HepG2 (cell line): ENCODE measurements around the gene FAM222B. TPM values are rescaled to one million over a fixed set of nuclear protein-coding genes. Genes with fewer than 3 reads are reported as not detected.

Source experiments
- ATF7 ChIP-seq, 2 experiments: fragments of 450-650 bp in 1 of 2; sonication (generic) in 1 of 2; formaldehyde crosslinking in 1 of 2; IDR thresholded peaks; 2 replicates each; pipeline versions ENCODE4 v1.4.0 to v1.6.1; 2016 to 2020; ENCODE audit warnings: antibody characterized with exemption in 1 of 2, mild to moderate bottlenecking in 1 of 2, missing genetic modification reagents in 1 of 2
- BCL3 ChIP-seq: sonication (generic); formaldehyde crosslinking; IDR thresholded peaks from 2 replicates; pipeline ENCODE4 v1.5.1; 2020; ENCODE audit warnings: mild to moderate bottlenecking, missing genetic modification reagents, moderate library complexity
- CEBPB ChIP-seq: IDR thresholded peaks from 2 replicates; pipeline ENCODE4 v1.6.1; 2011; ENCODE audit warnings: low read depth, low read length, improper control_type of control experiment, borderline replicate concordance
- ETV5 ChIP-seq: IDR thresholded peaks from 2 replicates; pipeline ENCODE4 v1.6.1; 2018; ENCODE audit warnings: missing biosample characterization, missing genetic modification reagents, inconsistent platforms, borderline replicate concordance
- HIVEP1 ChIP-seq: sonication (generic); formaldehyde crosslinking; IDR thresholded peaks from 2 replicates; pipeline ENCODE4 v1.4.0; 2020; ENCODE audit warnings: mild to moderate bottlenecking, missing genetic modification reagents
- HNRNPH1 ChIP-seq: fragments of 200-400 bp; formaldehyde crosslinking; optimal IDR thresholded peaks from 2 replicates; pipeline ENCODE3; 2017; ENCODE audit warnings: mild to moderate bottlenecking, low read depth, low read length
- JUN ChIP-seq: sonication (generic); formaldehyde crosslinking; IDR thresholded peaks from 2 replicates; pipeline ENCODE4 v1.4.0; 2020; ENCODE audit warnings: mild to moderate bottlenecking, missing genetic modification reagents
- KDM5A ChIP-seq: fragments of 200-600 bp; sonication (generic); IDR thresholded peaks from 2 replicates; pipeline ENCODE4 v1.7.0; 2018; ENCODE audit warnings: antibody characterized with exemption, mild to moderate bottlenecking, low read length, borderline replicate concordance
- MAF1 ChIP-seq: sonication (generic); formaldehyde crosslinking; IDR thresholded peaks from 2 replicates; pipeline ENCODE4 v1.5.0; 2020; ENCODE audit warnings: missing genetic modification reagents, borderline replicate concordance
- MEIS1 ChIP-seq: sonication (generic); formaldehyde crosslinking; IDR thresholded peaks from 2 replicates; pipeline ENCODE4 v1.9.0; 2021; ENCODE audit warnings: mild to moderate bottlenecking, missing genetic modification reagents, moderate library complexity, borderline replicate concordance
- MIER3 ChIP-seq: IDR thresholded peaks from 2 replicates; pipeline ENCODE4 v1.6.1; 2016; ENCODE audit warnings: missing compliant biosample characterization, borderline replicate concordance
- PATZ1 ChIP-seq: sonication (generic); formaldehyde crosslinking; IDR thresholded peaks from 2 replicates; pipeline ENCODE4 v1.4.0; 2020; ENCODE audit warnings: missing genetic modification reagents
- REPIN1 ChIP-seq: sonication (generic); formaldehyde crosslinking; IDR thresholded peaks from 2 replicates; pipeline ENCODE4 v1.8.0; 2022; ENCODE audit warnings: missing genetic modification reagents, low read depth, mild to moderate bottlenecking, borderline replicate concordance
- SOX6 ChIP-seq, 2 experiments: fragments of 450-650 bp in 1 of 2; sonication (generic) in 1 of 2; formaldehyde crosslinking in 1 of 2; IDR thresholded peaks; 2 replicates each; pipeline versions ENCODE4 v1.4.0 to v1.6.1; 2017 to 2020; ENCODE audit warnings: antibody characterized with exemption in 1 of 2, mild to moderate bottlenecking in 1 of 2, missing genetic modification reagents in 1 of 2
- YEATS2 ChIP-seq: sonication (generic); formaldehyde crosslinking; IDR thresholded peaks from 2 replicates; pipeline ENCODE4 v1.4.0; 2020; ENCODE audit warnings: missing genetic modification reagents, borderline replicate concordance
- ZNF138 ChIP-seq: sonication (generic); formaldehyde crosslinking; IDR thresholded peaks from 2 replicates; pipeline ENCODE4 v1.5.0; 2020; ENCODE audit warnings: mild to moderate bottlenecking, low read depth, missing genetic modification reagents
- ZNF224 ChIP-seq: sonication (generic); formaldehyde crosslinking; IDR thresholded peaks from 2 replicates; pipeline ENCODE4 v1.5.0; 2020; ENCODE audit warnings: mild to moderate bottlenecking, missing genetic modification reagents
- ZNF83 ChIP-seq: sonication (generic); formaldehyde crosslinking; IDR thresholded peaks from 2 replicates; pipeline ENCODE4 v1.4.0; 2020; ENCODE audit warnings: missing genetic modification reagents, mild to moderate bottlenecking, borderline replicate concordance
- polyA plus RNA-seq, 8 experiments: library from polyadenylated mRNA; depleted of rRNA in 3 of 8; stranded (reverse) in 7 of 8; unstranded in 1 of 8; fragments of >200 nt; fragmentation: Illumina TruSeq in 4 of 8; extraction: Trizol in 4 of 8; gene quantifications; 2 replicates each; pipeline versions ENCODE4 v1.2.1 to v1.2.3, GENCODE V29; 2011 to 2016; ENCODE audit warnings: low read depth in 4 of 8, missing spikeins in 1 of 8, mixed read lengths in 1 of 8; ENCODE audit not compliant: insufficient read depth in 1 of 8
- total RNA-seq, 5 experiments: library from RNA; depleted of rRNA; stranded (reverse); fragments of >200 nt; fragmentation: Illumina TruSeq; extraction: Trizol; gene quantifications; 2 replicates each; pipeline ENCODE4 v1.2.3, GENCODE V29; 2016; ENCODE audit warnings: low read depth in 1 of 5
- TF ChIP-seq, protein P1 (sequence below): sonication (generic); formaldehyde crosslinking; IDR thresholded peaks from 2 replicates; pipeline ENCODE4 v1.8.1; 2023; ENCODE audit warnings: mild to moderate bottlenecking, missing genetic modification reagents
- TF ChIP-seq, protein P2 (sequence below): sonication (generic); formaldehyde crosslinking; IDR thresholded peaks from 2 replicates; pipeline ENCODE4 v1.4.0; 2020; ENCODE audit warnings: mild to moderate bottlenecking, low read depth, missing genetic modification reagents
- TF ChIP-seq, protein P3 (sequence below): sonication (generic); formaldehyde crosslinking; IDR thresholded peaks from 2 replicates; pipeline ENCODE4 v1.4.0; 2020; ENCODE audit warnings: missing genetic modification reagents

Gene FAM222B
- total and polyA plus RNA-seq, 2 of the 13 experiments (the other 11 are each of a cell fraction or from before 2014, with no cell fraction given): 3.5 to 7.3 TPM

DNA sequence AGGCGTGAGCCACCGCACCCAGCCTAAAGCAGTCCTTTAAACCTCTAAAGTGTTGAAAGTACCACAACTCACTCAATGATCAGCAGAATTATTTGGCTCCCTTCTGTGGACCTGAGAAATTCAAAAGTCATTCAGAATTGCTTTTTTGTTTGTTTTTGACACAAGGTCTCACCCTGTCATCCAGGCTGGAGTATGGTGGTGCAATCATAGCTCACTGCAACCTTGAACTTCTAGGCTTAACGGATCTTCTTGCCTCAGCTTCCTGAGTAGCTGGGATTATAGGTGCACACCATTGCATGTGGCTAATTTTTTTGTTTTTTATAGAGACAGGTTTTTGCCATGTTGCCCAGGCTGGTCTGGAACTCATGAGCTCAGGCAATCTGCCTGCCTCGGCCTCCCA, 54.5 kb downstream of the FAM222B start (continued):
- TF ChIP-seq PATZ1 (CRISPR knock-in tag) (no peak), JUN (no peak), MAF1 (CRISPR knock-in tag) (no peak), KDM5A (no peak), YEATS2 (0 out of 2 replicates have a peak, but pooled peaks have one; percentile 45), HIVEP1 (CRISPR knock-in tag) (no peak), REPIN1 (CRISPR knock-in tag) (no peak), ZNF83 (CRISPR knock-in tag) (no peak), HNRNPH1 (no peak), ATF7 (IDR thresholded peaks at IDR 0.05) (no peak), ATF7 (CRISPR knock-in tag; IDR thresholded peaks at IDR 0.05) (no peak), BCL3 (CRISPR knock-in tag) (no peak), ETV5 (CRISPR knock-in tag) (peak; percentile 78; the same call in 1 of the 2 replicates), ZNF138 (CRISPR knock-in tag) (no peak), SOX6 (IDR thresholded peaks at IDR 0.05) (no peak), SOX6 (CRISPR knock-in tag; IDR thresholded peaks at IDR 0.05) (peak; percentile 42; the same call in 1 of the 2 replicates), MIER3 (CRISPR knock-in tag) (0 out of 2 replicates have a peak, but pooled peaks have one; percentile 27), MEIS1 (CRISPR knock-in tag) (no peak), ZNF224 (CRISPR knock-in tag) (no peak), CEBPB (peak; percentile 94)
- TF ChIP-seq, protein P1, sequence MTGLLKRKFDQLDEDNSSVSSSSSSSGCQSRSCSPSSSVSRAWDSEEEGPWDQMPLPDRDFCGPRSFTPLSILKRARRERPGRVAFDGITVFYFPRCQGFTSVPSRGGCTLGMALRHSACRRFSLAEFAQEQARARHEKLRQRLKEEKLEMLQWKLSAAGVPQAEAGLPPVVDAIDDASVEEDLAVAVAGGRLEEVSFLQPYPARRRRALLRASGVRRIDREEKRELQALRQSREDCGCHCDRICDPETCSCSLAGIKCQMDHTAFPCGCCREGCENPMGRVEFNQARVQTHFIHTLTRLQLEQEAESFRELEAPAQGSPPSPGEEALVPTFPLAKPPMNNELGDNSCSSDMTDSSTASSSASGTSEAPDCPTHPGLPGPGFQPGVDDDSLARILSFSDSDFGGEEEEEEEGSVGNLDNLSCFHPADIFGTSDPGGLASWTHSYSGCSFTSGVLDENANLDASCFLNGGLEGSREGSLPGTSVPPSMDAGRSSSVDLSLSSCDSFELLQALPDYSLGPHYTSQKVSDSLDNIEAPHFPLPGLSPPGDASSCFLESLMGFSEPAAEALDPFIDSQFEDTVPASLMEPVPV (CRISPR knock-in tag): no peak
- TF ChIP-seq, protein P2, sequence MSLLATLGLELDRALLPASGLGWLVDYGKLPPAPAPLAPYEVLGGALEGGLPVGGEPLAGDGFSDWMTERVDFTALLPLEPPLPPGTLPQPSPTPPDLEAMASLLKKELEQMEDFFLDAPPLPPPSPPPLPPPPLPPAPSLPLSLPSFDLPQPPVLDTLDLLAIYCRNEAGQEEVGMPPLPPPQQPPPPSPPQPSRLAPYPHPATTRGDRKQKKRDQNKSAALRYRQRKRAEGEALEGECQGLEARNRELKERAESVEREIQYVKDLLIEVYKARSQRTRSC (CRISPR knock-in tag): no peak
- TF ChIP-seq, protein P3, sequence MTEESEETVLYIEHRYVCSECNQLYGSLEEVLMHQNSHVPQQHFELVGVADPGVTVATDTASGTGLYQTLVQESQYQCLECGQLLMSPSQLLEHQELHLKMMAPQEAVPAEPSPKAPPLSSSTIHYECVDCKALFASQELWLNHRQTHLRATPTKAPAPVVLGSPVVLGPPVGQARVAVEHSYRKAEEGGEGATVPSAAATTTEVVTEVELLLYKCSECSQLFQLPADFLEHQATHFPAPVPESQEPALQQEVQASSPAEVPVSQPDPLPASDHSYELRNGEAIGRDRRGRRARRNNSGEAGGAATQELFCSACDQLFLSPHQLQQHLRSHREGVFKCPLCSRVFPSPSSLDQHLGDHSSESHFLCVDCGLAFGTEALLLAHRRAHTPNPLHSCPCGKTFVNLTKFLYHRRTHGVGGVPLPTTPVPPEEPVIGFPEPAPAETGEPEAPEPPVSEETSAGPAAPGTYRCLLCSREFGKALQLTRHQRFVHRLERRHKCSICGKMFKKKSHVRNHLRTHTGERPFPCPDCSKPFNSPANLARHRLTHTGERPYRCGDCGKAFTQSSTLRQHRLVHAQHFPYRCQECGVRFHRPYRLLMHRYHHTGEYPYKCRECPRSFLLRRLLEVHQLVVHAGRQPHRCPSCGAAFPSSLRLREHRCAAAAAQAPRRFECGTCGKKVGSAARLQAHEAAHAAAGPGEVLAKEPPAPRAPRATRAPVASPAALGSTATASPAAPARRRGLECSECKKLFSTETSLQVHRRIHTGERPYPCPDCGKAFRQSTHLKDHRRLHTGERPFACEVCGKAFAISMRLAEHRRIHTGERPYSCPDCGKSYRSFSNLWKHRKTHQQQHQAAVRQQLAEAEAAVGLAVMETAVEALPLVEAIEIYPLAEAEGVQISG (CRISPR knock-in tag): 0 out of 2 replicates have a peak, but pooled peaks have one; percentile 33
